Measurements from ENCODE around the gene DUSP18.

DUSP18 gene

GRCh38 chr22:30695351-30695851, 27.7 kb upstream of the DUSP18 start:
- TF ChIP-seq SPI1 (IDR thresholded peaks at IDR 0.05; ENCODE audit: borderline replicate concordance, low read depth) (no peak), POLR2AphosphoS5 (IDR thresholded peaks at IDR 0.05; ENCODE audit: low read depth) (no peak), CTCF (IDR thresholded peaks at IDR 0.05; ENCODE audit: insufficient read depth, low read length) (no peak), REST (IDR thresholded peaks at IDR 0.05; ENCODE audit: insufficient replicate concordance, low read depth) (no peak)
- no peak for DNase-seq (ENCODE audit: low read depth in 1 of 2, low spot score in 1 of 2)
- H3K27ac ChIP-seq (replicated peaks), result no peak overlapping the region
- no peak overlapping the region for H3K4me3 ChIP-seq (replicated peaks; ENCODE audit: insufficient read depth, low read length)
- peaks cover 34% of the 10 kb centered on the region for H3K27me3 ChIP-seq (ENCODE audit: insufficient read depth, poor library complexity, severe bottlenecking)

GRCh38 chr22:30694640-30695350, 27.1 kb upstream of the DUSP18 start, which contains the start of gene OSBP2:
Gene OSBP2 (plus strand): TSS chr22:30694874. CDS start chr22:30694910, 36 bp downstream.
- DNase-seq (ENCODE audit: low read depth in 1 of 2, low spot score in 1 of 2), result no peak
- no peak for TF ChIP-seq POLR2AphosphoS5 (IDR thresholded peaks at IDR 0.05; ENCODE audit: low read depth)
- no peak for TF ChIP-seq CTCF (IDR thresholded peaks at IDR 0.05; ENCODE audit: insufficient read depth, low read length)
- TF ChIP-seq SPI1 (IDR thresholded peaks at IDR 0.05; ENCODE audit: borderline replicate concordance, low read depth), result no peak
- no peak for TF ChIP-seq REST (IDR thresholded peaks at IDR 0.05; ENCODE audit: insufficient replicate concordance, low read depth)
- no peak for TF ChIP-seq GABPA (IDR thresholded peaks at IDR 0.05; ENCODE audit: low read depth)
- Histone ChIP-seq H3K4me3 (replicated peaks; ENCODE audit: insufficient read depth, low read length) (peak within 1 kb of the TSS; percentile 34), H3K27ac (replicated peaks) (no peak within 1 kb of the TSS), H3K27me3 (ENCODE audit: insufficient read depth, poor library complexity, severe bottlenecking) (peaks cover 34% of the 10 kb centered on the region)

GRCh38 chr22:30694171-30694639, 26.5 kb upstream of the DUSP18 start:
- peak in 1 of 2 experiments; percentile 15 for DNase-seq (ENCODE audit: low read depth in 1 of 2, low spot score in 1 of 2)
- TF ChIP-seq SPI1 (IDR thresholded peaks at IDR 0.05; ENCODE audit: borderline replicate concordance, low read depth) (no peak), GABPA (IDR thresholded peaks at IDR 0.05; ENCODE audit: low read depth) (no peak)
- peaks cover 34% of the 10 kb centered on the region for H3K27me3 ChIP-seq (ENCODE audit: insufficient read depth, poor library complexity, severe bottlenecking)
- no peak overlapping the region for H3K27ac ChIP-seq (replicated peaks)
- H3K4me3 ChIP-seq (replicated peaks; ENCODE audit: insufficient read depth, low read length), result peak overlapping the region; percentile 34

GRCh38 chr22:30691204-30691603, 23.5 kb upstream of the DUSP18 start:
- no peak overlapping the region for H3K4me3 ChIP-seq (replicated peaks; ENCODE audit: insufficient read depth, low read length)
- no peak for DNase-seq (ENCODE audit: low read depth in 1 of 2, low spot score in 1 of 2)
- no peak overlapping the region for H3K27ac ChIP-seq (replicated peaks)
- TF ChIP-seq REST (IDR thresholded peaks at IDR 0.05; ENCODE audit: insufficient replicate concordance, low read depth) (no peak), CTCF (IDR thresholded peaks at IDR 0.05; ENCODE audit: insufficient read depth, low read length) (no peak), POLR2AphosphoS5 (IDR thresholded peaks at IDR 0.05; ENCODE audit: low read depth) (no peak), GABPA (IDR thresholded peaks at IDR 0.05; ENCODE audit: low read depth) (no peak), SPI1 (IDR thresholded peaks at IDR 0.05; ENCODE audit: borderline replicate concordance, low read depth) (no peak)
- H3K27me3 ChIP-seq (ENCODE audit: insufficient read depth, poor library complexity, severe bottlenecking), result peaks cover 34% of the 10 kb centered on the region
